ENCODE results near the gene ARF1.

ARF1 gene

GRCh38 chr1:228148196-228148861, 65.8 kb downstream of the ARF1 start:
- no peak for DNase-seq (ENCODE audit: low spot score)
